NCI-H2171 (cell line): ENCODE measurements around the gene PTPRD.

Experiments used
- DNase-seq: peaks from one replicate; lab custom pipeline; 2025; lab: John Stamatoyannopoulos, UW

PTPRD gene

GRCh38 chr9:8643896-8644295 is 1968.9 kb downstream of the PTPRD start:
- DNase-seq, result no peak

DNA sequence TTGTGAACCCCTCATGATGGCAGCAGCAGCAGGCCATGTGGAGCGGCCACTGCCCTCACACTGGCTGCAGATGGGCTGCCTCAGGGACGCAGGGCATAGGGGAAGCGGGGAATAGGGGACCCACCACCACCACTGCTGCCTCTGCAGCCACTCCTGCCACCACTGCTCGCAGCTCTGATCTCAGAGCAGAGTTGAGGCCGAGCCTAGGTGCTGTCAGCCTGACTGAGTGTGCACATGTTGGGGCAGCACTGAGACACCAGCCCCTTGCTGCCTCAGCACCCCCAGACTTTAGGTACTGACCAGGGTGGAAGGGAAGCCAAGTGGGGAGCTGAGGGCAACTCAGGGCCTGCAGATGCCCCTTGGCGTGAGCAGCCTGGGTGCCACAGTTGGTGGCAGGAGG is 1969.3 kb downstream of the PTPRD start:
- DNase-seq, result no peak

DNA sequence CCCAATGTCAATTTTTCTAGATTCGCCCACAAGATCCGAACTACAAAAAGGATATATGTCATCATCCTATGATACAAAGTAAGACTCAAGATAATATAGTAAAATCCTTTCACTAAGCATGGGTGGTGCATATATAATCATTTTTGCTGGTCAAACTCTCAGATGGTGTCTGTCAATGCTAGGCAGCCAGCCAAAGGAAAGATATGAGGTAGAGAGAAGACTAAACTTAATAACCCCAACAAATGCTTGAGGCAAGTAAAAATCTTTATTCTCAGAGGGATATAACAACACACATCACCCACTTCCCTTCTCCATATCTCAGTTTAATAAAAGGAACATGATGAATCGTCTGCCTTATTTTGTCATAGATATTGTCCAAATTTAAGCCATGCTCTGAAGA is 1972.0 kb downstream of the PTPRD start:
- no peak for DNase-seq

DNA sequence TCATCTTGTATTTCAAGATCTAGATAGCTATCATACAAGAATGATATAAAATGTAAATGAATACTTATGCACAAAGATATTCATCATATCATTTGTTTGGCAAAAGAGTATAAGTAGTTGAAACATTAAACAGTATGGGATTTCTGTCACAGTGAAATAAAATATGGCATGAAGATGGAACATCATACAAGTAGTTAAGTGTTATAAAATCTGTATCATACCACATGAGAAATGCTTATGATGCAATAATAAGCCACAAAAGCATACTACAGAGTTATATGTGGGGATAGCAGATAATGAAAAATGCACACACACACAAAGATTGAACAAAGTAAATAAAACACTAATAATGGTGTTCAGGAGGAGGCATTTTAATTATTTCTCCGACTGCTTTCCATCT is 1975.2 kb downstream of the PTPRD start:
- no peak for DNase-seq

DNA sequence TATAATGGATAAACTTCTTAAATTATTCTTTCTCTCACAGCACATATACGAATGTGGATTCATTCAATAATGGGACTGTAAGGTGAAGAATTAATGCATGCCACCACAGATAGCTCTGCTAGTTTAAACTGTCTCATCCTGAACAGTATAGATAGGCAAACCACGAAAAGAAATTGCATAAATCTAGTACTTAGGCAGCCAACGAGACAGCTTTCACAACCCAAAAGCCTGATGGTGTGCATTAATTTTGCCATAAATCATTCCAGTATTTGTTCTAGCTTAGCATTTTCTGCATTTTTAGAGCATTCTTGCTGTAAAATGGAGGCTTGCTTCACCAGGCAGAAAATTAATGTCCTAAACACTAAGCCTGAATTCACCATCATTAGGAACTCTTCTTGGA is 1979.0 kb downstream of the PTPRD start:
- DNase-seq, result no peak

DNA sequence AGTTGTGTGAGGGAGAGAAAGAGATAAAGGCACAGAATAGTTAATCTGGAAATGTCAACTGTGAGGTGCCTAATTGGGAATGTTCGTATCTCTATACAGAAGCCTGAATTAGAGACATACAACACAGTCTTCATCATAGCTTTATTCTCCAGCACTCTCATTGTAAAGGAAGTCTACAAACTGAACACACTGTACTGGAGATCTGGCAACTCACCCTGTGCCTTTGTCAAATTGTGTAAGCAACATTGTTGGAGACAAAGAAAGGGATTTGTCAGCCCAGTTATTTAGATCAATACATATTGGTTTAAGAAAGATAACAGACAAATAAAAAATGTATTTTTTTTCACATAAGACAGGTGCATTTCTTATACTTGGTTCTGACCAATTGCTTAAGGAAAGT is 1980.3 kb downstream of the PTPRD start:
- DNase-seq, result no peak

- no peak for DNase-seq
Observed at GRCh38 chr9:8628791-8629190, 1984.0 kb downstream of the PTPRD start.

DNA sequence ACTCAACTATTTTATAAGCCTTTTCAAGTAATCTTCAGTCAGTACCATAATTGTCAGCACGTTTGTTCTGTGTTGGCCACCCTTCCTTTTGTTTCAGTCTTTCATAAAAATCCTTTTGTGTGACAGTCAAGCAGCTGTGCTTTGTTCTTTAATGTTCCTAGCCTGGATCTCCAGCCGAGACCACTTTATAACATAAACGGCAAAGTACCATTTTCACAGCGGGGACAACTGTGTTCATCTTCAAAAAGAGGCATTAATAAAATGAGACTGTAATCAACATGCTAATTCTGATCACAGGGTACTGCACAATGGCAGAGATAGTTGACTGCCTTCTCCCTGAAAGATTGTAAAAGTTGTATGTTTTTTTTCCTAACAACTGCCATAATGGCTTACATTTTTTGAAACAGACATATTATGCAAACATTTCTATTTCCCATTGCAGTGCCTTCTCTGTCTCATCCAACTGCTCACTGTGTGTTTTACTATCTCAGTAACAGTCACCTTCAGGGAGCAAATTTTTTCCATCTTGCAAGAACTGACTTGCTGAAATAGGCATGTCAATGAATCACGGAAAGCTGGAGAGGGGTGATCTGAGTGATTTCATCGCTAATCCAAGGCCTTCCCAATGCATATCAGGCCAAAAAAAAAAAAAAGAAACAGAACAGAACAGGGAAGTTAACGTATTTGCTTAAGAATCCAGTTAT is 1984.7 kb downstream of the PTPRD start:
- DNase-seq, result no peak

DNA sequence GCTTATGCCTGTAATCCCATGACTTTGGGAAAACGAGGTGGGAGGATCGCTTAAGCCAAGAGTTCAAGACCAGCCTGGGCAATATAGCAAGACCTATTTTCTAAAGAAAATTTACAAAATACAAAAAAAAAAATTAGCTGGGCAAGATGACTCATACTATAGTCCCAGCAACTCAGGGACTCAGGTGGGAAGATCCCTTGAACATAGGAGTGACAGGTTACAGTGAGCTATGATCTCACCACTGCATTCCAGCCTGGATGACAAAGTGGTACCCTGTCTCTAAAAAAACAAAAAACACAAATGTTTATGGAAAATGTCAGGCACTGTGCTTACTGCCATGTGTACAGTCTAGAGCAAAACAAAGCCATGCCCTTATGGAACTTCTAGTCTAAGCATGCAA is 1989.9 kb downstream of the PTPRD start:
- DNase-seq, result no peak

DNA sequence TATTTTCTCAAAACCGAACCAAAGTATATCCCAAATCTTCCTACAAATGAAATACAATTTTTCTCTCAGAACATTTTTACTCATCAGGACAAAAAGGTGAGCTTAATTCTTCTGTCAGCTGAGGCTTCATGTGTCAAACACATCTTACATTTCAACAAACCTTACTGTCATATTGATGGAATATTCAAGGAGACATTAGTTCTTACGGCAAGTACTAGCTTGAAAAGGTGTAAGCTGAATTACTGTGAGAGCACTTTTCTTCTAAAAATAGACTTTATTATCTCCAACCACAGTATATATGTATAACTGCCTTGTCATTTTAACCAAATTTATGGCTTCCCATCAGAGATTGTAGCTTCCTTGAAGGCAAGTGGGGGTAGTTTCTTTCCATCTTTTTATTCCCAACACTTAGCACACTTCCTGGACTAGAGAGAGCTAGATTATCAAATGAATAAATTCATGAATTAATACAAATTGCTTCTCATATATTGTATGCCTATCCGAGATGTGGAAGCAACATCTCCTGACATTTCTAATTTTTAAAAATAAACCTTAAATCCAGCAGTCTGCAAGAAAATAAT is 1990.5 kb downstream of the PTPRD start:
- no peak for DNase-seq

- DNase-seq, result no peak
Observed at GRCh38 chr9:8621416-8621815, 1991.4 kb downstream of the PTPRD start.

GRCh38 chr9:8616414-8616813 is 1996.4 kb downstream of the PTPRD start:
- no peak for DNase-seq

GRCh38 chr9:8614926-8615440 is 1997.8 kb downstream of the PTPRD start:
- DNase-seq, result no peak

GRCh38 chr9:8613346-8613825 is 1999.4 kb downstream of the PTPRD start:
- no peak for DNase-seq

GRCh38 chr9:8611153-8611552 is 2001.6 kb downstream of the PTPRD start:
- no peak for DNase-seq

DNA sequence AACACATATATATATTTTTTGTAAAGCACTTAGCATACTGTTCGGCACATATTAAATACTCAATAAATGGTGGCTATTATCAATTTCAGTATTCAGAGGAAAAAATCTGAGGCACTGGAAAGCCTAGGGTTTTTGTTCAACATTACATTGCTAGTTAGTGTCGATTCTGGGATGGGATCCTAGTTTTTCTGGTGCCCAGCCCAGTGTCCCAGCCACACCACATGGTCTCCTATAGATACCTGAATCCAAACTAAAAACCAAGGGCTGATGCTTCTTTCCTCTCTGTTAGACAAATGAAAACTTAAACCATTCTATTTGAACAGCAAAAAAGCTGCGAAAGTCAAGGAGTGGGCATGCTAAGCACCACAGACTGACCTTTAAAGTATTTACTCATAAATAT is 2002.5 kb downstream of the PTPRD start:
- no peak for DNase-seq

DNA sequence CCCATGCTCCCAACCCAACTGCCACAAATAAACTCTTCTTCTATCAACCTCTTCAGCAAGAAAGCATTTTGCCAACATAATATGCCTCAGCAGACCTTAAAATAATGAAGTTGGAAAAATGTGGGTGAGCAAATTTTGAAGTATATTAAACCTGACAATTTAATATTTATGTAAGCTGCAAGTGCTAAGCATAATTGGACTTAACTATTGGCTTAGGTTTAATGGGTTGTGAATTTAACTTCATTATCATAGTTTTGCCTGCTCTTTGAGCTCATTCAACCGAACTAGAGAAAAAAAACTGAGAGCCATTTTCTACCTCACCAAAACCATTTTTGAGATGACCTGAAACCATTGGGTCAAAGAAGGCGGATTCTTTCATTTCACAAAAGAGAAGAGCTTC is 2007.7 kb downstream of the PTPRD start:
- DNase-seq, result no peak

GRCh38 chr9:8604201-8604600 is 2008.6 kb downstream of the PTPRD start:
- no peak for DNase-seq

GRCh38 chr9:8600914-8601680 is 2011.7 kb downstream of the PTPRD start:
- DNase-seq, result no peak

DNA sequence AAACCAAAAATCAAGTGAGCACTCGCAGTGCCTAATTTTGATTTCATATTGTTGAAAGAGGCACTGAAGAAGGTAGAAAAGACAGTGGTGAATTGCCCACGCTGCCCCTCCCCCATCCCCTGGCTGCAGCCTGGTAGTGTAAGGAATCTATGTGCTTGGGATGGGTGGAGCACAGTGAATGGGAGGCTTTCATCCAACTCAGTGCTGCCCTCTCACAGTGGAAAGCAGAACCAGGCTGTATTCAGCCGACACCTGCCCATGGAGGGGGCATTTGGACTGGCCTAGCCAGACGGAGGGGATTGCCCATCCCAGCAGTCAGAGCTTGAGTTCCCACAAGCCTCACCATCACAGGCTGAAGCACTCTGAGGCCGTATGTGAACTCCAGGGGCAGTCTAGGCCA is 2012.9 kb downstream of the PTPRD start:
- DNase-seq, result no peak

DNA sequence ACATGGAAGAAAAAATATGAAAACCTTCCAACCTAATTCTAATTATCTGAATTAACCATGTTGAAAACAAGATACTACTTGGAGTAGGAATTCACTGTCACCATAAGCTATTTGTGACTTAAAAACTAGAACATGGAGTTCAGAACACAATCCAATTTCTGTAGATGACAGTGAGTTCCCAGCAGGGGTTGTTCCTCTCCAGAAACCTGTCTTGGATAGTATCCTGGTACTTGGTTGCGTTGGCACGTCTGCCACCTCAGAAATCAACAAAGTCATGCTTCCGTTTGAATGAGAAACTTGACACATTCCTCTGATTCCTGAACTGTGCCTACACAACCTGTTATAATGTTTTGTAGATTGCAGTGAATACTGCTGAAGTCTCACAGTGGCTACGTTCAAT is 2023.3 kb downstream of the PTPRD start:
- no peak for DNase-seq

GRCh38 chr9:8585036-8585435 is 2027.8 kb downstream of the PTPRD start:
- no peak for DNase-seq

DNA sequence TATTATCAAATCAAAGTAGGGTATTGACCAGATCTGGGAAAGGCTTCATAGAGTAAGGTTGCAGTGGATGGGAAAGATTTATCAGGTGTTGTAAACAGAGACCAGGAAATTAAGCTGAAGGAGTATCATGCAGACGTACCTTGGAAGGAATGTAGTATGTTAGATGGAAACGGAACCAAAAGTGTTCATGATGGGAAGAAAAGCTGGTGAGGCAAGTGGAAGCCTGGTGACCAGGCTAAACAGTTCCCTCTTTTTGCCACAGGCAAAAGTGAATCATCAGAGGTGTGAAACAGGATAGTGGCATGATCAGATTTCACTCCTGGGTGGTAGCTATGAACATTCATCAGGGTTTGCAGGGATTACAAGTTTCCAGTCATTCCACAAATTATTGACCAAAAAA is 2033.1 kb downstream of the PTPRD start:
- no peak for DNase-seq
